ENCODE measurements around the gene SPATA31D1.

SPATA31D1 gene

GRCh38 chr9:81980568-81980967, 8.0 kb upstream of the SPATA31D1 start:
- Histone ChIP-seq H3K9me3 (ENCODE audit: control insufficient read depth, low read length) (no peaks in the 10 kb centered on the region), H3K27ac (ENCODE audit: low read length, poor library complexity, severe bottlenecking) (no peak overlapping the region), H3K36me3 (ENCODE audit: control insufficient read depth in 1 of 2, insufficient read depth in 2 of 2, low read depth in 1 of 2, low read length in 2 of 2) (no peaks in the 10 kb centered on the region)

GRCh38 chr9:81981883-81982282, 6.7 kb upstream of the SPATA31D1 start:
- Histone ChIP-seq H4K91ac (ENCODE audit: low read length) (no peak overlapping the region), H2BK12ac (ENCODE audit: low read length in 2 of 2) (no peak overlapping the region), H2BK120ac (ENCODE audit: low read depth, low read length) (no peak overlapping the region), H2BK5ac (ENCODE audit: low read depth, low read length, poor library complexity, severe bottlenecking) (no peak overlapping the region), H3K27me3 (ENCODE audit: control insufficient read depth in 1 of 2, insufficient read depth in 1 of 2, low read length in 2 of 2) (no peaks in the 10 kb centered on the region), H3K4ac (ENCODE audit: low read depth in 1 of 2, low read length in 2 of 2) (no peak overlapping the region), H4K8ac (ENCODE audit: low read length) (no peak overlapping the region), H3K9ac (ENCODE audit: low read length) (no peak overlapping the region), H3K79me1 (replicated peaks; ENCODE audit: low read length, poor library complexity, severe bottlenecking) (no peaks in the 10 kb centered on the region), H3K18ac (ENCODE audit: low read depth in 1 of 2, low read length in 2 of 2) (no peak overlapping the region), H2AK5ac (ENCODE audit: low read length, severe bottlenecking) (no peak overlapping the region), H3K36me3 (ENCODE audit: control insufficient read depth in 1 of 2, insufficient read depth in 2 of 2, low read depth in 1 of 2, low read length in 2 of 2) (no peaks in the 10 kb centered on the region), H2AFZ (ENCODE audit: low read depth, low read length) (no peak overlapping the region), H3K27ac (ENCODE audit: low read length, poor library complexity, severe bottlenecking) (no peak overlapping the region), H3K14ac (ENCODE audit: low read length in 2 of 2) (no peak overlapping the region), H3K9me3 (ENCODE audit: control insufficient read depth, low read length) (no peaks in the 10 kb centered on the region), H3K4me1 (ENCODE audit: control insufficient read depth, insufficient read depth, low read depth, low read length) (no peaks in the 10 kb centered on the region), H3K4me3 (ENCODE audit: insufficient read depth in 1 of 2, low read depth in 1 of 2, low read length in 2 of 2) (no peak overlapping the region), H3K4me2 (ENCODE audit: low read length, poor library complexity, severe bottlenecking) (no peak overlapping the region), H2BK15ac (ENCODE audit: low read depth, poor library complexity, severe bottlenecking) (no peak overlapping the region), H3K23ac (ENCODE audit: low read length in 2 of 2) (no peak overlapping the region)
- no peak for DNase-seq
- WGBS: 94% methylated on average over 4 of the region's 4 CpGs

More at GRCh38 chr9:81980568-81980967, 8.0 kb upstream of the SPATA31D1 start:
- no peak overlapping the region for H3K4me3 ChIP-seq (ENCODE audit: insufficient read depth in 1 of 2, low read depth in 1 of 2, low read length in 2 of 2)
- H3K9ac ChIP-seq (ENCODE audit: low read length): no peak overlapping the region
- no peak overlapping the region for H2BK5ac ChIP-seq (ENCODE audit: low read depth, low read length, poor library complexity, severe bottlenecking)
- no peak for DNase-seq
- H3K14ac ChIP-seq (ENCODE audit: low read length in 2 of 2): no peak overlapping the region
- H3K23ac ChIP-seq (ENCODE audit: low read length in 2 of 2): no peak overlapping the region
- H3K79me1 ChIP-seq (replicated peaks; ENCODE audit: low read length, poor library complexity, severe bottlenecking): no peaks in the 10 kb centered on the region
- H3K27me3 ChIP-seq (ENCODE audit: control insufficient read depth in 1 of 2, insufficient read depth in 1 of 2, low read length in 2 of 2): no peaks in the 10 kb centered on the region
- H3K18ac ChIP-seq (ENCODE audit: low read depth in 1 of 2, low read length in 2 of 2): no peak overlapping the region
- no peak overlapping the region for H2BK15ac ChIP-seq (ENCODE audit: low read depth, poor library complexity, severe bottlenecking)
- no peak overlapping the region for H2AFZ ChIP-seq (ENCODE audit: low read depth, low read length)
- no peak overlapping the region for H4K8ac ChIP-seq (ENCODE audit: low read length)
- H2AK5ac ChIP-seq (ENCODE audit: low read length, severe bottlenecking): no peak overlapping the region
- no peak overlapping the region for H2BK120ac ChIP-seq (ENCODE audit: low read depth, low read length)
- H3K4me2 ChIP-seq (ENCODE audit: low read length, poor library complexity, severe bottlenecking): no peak overlapping the region
- no peak overlapping the region for H4K91ac ChIP-seq (ENCODE audit: low read length)
- no peak overlapping the region for H3K4ac ChIP-seq (ENCODE audit: low read depth in 1 of 2, low read length in 2 of 2)
- no peak overlapping the region for H2BK12ac ChIP-seq (ENCODE audit: low read length in 2 of 2)
- H3K4me1 ChIP-seq (ENCODE audit: control insufficient read depth, insufficient read depth, low read depth, low read length): no peaks in the 10 kb centered on the region

- Histone ChIP-seq H2BK120ac (ENCODE audit: low read depth, low read length) (no peak overlapping the region), H3K4ac (ENCODE audit: low read depth in 1 of 2, low read length in 2 of 2) (no peak overlapping the region), H2AFZ (ENCODE audit: low read depth, low read length) (no peak overlapping the region), H4K91ac (ENCODE audit: low read length) (no peak overlapping the region), H3K4me3 (ENCODE audit: insufficient read depth in 1 of 2, low read depth in 1 of 2, low read length in 2 of 2) (no peak overlapping the region), H2BK15ac (ENCODE audit: low read depth, poor library complexity, severe bottlenecking) (no peak overlapping the region), H3K9me3 (ENCODE audit: control insufficient read depth, low read length) (no peaks in the 10 kb centered on the region), H3K9ac (ENCODE audit: low read length) (no peak overlapping the region), H4K8ac (ENCODE audit: low read length) (no peak overlapping the region), H3K18ac (ENCODE audit: low read depth in 1 of 2, low read length in 2 of 2) (no peak overlapping the region), H3K14ac (ENCODE audit: low read length in 2 of 2) (no peak overlapping the region), H2BK12ac (ENCODE audit: low read length in 2 of 2) (no peak overlapping the region), H3K27ac (ENCODE audit: low read length, poor library complexity, severe bottlenecking) (no peak overlapping the region), H2BK5ac (ENCODE audit: low read depth, low read length, poor library complexity, severe bottlenecking) (no peak overlapping the region), H2AK5ac (ENCODE audit: low read length, severe bottlenecking) (no peak overlapping the region), H3K79me1 (replicated peaks; ENCODE audit: low read length, poor library complexity, severe bottlenecking) (no peaks in the 10 kb centered on the region), H3K4me1 (ENCODE audit: control insufficient read depth, insufficient read depth, low read depth, low read length) (no peaks in the 10 kb centered on the region), H3K23ac (ENCODE audit: low read length in 2 of 2) (no peak overlapping the region), H3K27me3 (ENCODE audit: control insufficient read depth in 1 of 2, insufficient read depth in 1 of 2, low read length in 2 of 2) (no peaks in the 10 kb centered on the region), H3K36me3 (ENCODE audit: control insufficient read depth in 1 of 2, insufficient read depth in 2 of 2, low read depth in 1 of 2, low read length in 2 of 2) (no peaks in the 10 kb centered on the region), H3K4me2 (ENCODE audit: low read length, poor library complexity, severe bottlenecking) (no peak overlapping the region)
- no peak for DNase-seq
- 80% methylated on average over 6 of the region's 6 CpGs for WGBS
Measured at GRCh38 chr9:81984928-81985327, 3.6 kb upstream of the SPATA31D1 start.

DNA sequence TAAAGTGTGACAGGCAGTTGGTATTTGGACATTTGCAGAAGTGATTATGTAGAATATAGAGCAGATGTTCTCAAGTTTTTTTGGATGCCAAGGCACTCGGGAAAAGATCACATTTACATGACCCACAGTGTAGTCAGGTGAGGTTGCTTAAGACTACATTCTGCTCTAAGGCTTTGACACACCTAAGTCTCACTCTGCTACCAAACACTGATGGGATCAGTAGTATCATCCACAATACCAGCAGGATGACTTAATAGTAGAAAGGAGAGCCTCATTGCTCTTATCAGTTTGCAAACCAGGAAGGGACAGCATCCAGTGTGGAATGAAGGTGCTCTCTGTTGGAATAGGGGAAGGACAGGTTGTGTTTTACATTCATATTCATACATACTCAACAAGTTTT, 2.5 kb upstream of the SPATA31D1 start:
- H3K14ac ChIP-seq (ENCODE audit: low read length in 2 of 2): no peak overlapping the region
- H4K91ac ChIP-seq (ENCODE audit: low read length): no peak overlapping the region
- H3K4me3 ChIP-seq (ENCODE audit: insufficient read depth in 1 of 2, low read depth in 1 of 2, low read length in 2 of 2): no peak overlapping the region
- H3K4me1 ChIP-seq (ENCODE audit: control insufficient read depth, insufficient read depth, low read depth, low read length): no peaks in the 10 kb centered on the region
- no peak overlapping the region for H3K9ac ChIP-seq (ENCODE audit: low read length)
- no peak overlapping the region for H2BK120ac ChIP-seq (ENCODE audit: low read depth, low read length)
- H3K23ac ChIP-seq (ENCODE audit: low read length in 2 of 2): no peak overlapping the region
- H3K4me2 ChIP-seq (ENCODE audit: low read length, poor library complexity, severe bottlenecking): no peak overlapping the region
- H3K9me3 ChIP-seq (ENCODE audit: control insufficient read depth, low read length): no peaks in the 10 kb centered on the region
- H3K27ac ChIP-seq (ENCODE audit: low read length, poor library complexity, severe bottlenecking): no peak overlapping the region
- no peak for DNase-seq
- no peak overlapping the region for H2BK15ac ChIP-seq (ENCODE audit: low read depth, poor library complexity, severe bottlenecking)
- H2AK5ac ChIP-seq (ENCODE audit: low read length, severe bottlenecking): no peak overlapping the region
- no peaks in the 10 kb centered on the region for H3K27me3 ChIP-seq (ENCODE audit: control insufficient read depth in 1 of 2, insufficient read depth in 1 of 2, low read length in 2 of 2)
- no peak overlapping the region for H3K4ac ChIP-seq (ENCODE audit: low read depth in 1 of 2, low read length in 2 of 2)
- no peaks in the 10 kb centered on the region for H3K36me3 ChIP-seq (ENCODE audit: control insufficient read depth in 1 of 2, insufficient read depth in 2 of 2, low read depth in 1 of 2, low read length in 2 of 2)
- H3K79me1 ChIP-seq (replicated peaks; ENCODE audit: low read length, poor library complexity, severe bottlenecking): no peaks in the 10 kb centered on the region
- H2BK5ac ChIP-seq (ENCODE audit: low read depth, low read length, poor library complexity, severe bottlenecking): no peak overlapping the region
- WGBS: no CpG with 5 or more reads among the region's 1 CpG
- no peak overlapping the region for H4K8ac ChIP-seq (ENCODE audit: low read length)
- no peak overlapping the region for H2AFZ ChIP-seq (ENCODE audit: low read depth, low read length)
- H3K18ac ChIP-seq (ENCODE audit: low read depth in 1 of 2, low read length in 2 of 2): no peak overlapping the region
- no peak overlapping the region for H2BK12ac ChIP-seq (ENCODE audit: low read length in 2 of 2)
